K562 (cell line): Measurements from ENCODE around the gene FCSK. TPM values are rescaled to one million over a fixed set of nuclear protein-coding genes. Genes with fewer than 3 reads are reported as not detected.

Experiments used
- ATAC-seq: fragments of 200-7000 bp; cut with Tn5 transposase; 3 replicates; pipeline ENCODE4 v1.9.1; 2020; ENCODE audit warnings: moderate library complexity
- BruUV-seq: library from RNA; stranded (reverse); fragments of 400-500 nt; replicated peaks from 2 replicates; lab custom pipeline; 2021; lab: Mats Ljungman, UMichigan
- CTCF ChIA-PET: fragments of 300-600 bp; formaldehyde crosslinking; extraction: SDS; loops from one replicate; lab custom pipeline; 2021; ENCODE audit warnings: low intra/inter-chr PET ratio; lab: Yijun Ruan, JAX
- POLR2A ChIA-PET: fragments of 300-600, 350-650 bp; sonication (Branson Sonifier 250); formaldehyde crosslinking; extraction: SDS; loops from one replicate; lab custom pipeline; 2021; ENCODE audit warnings: antibody characterized with exemption, inconsistent platforms; lab: Yijun Ruan, JAX
- DNase-seq, 4 experiments: peaks; one replicate each; pipeline versions ENCODE4 v3.0.0 to v3.0.0-alpha.2; 2011 to 2018; ENCODE audit warnings: low spot score in 3 of 4, mixed read lengths in 3 of 4; ENCODE audit errors: extremely low read depth in 1 of 4
- FAIRE-seq: peaks from 2 replicates; lab custom pipeline; 2011; peaks lifted over from hg19 to GRCh38; lab: Jason Lieb, UNC
- H2AFZ ChIP-seq: 2 replicates; pipeline ENCODE4 v1.6.0; 2011; ENCODE audit warnings: low read depth, low read length, control low read depth, inconsistent platforms
- H3K27ac ChIP-seq: fragments of 200-600 bp; 3 replicates; pipeline ENCODE4 v1.8.0; 2011; ENCODE audit warnings: low read depth, mild to moderate bottlenecking, control low read depth, inconsistent platforms, low read length, moderate library complexity, mixed read lengths; ENCODE audit errors: extremely low read depth
- H3K27me3 ChIP-seq, 2 experiments: fragments of 300-600 bp in 1 of 2; 2 replicates in 1 of 2; 3 replicates in 1 of 2; pipeline versions ENCODE4 v1.6.0 to v1.8.0; 2011; ENCODE audit warnings: inconsistent platforms in 2 of 2, low read length in 2 of 2, mild to moderate bottlenecking in 1 of 2, mixed read lengths in 1 of 2, moderate library complexity in 1 of 2; ENCODE audit not compliant: control insufficient read depth in 2 of 2, insufficient read depth in 2 of 2
- H3K36me3 ChIP-seq: fragments of 300-600 bp; 3 replicates; pipeline ENCODE4 v1.8.0; 2011; ENCODE audit warnings: mild to moderate bottlenecking, low read length, inconsistent platforms; ENCODE audit not compliant: control insufficient read depth, insufficient read depth
- H3K4me1 ChIP-seq, 2 experiments: fragments of 200-600 bp in 1 of 2; replicated peaks in 1 of 2; 2 replicates in 1 of 2; 3 replicates in 1 of 2; pipeline versions ENCODE4 v1.5.1 to v1.8.0; 2011; ENCODE audit warnings: inconsistent platforms in 2 of 2, low read length in 2 of 2, mild to moderate bottlenecking in 1 of 2, mixed read lengths in 1 of 2, moderate library complexity in 1 of 2; ENCODE audit not compliant: control insufficient read depth in 2 of 2, insufficient read depth in 2 of 2
- H3K4me2 ChIP-seq: 2 replicates; pipeline ENCODE4 v1.6.1; 2011; ENCODE audit warnings: low read length, control low read depth, inconsistent platforms, mixed read lengths; ENCODE audit not compliant: insufficient read depth
- H3K4me3 ChIP-seq: fragments of 200-600 bp; sonication (generic), shearing (Covaris generic); 2 replicates; pipeline ENCODE4 v1.5.1; 2016; ENCODE audit warnings: control low read depth, inconsistent platforms
- H3K79me2 ChIP-seq: fragments of 200-600 bp; 3 replicates; pipeline ENCODE4 v1.8.0; 2011; ENCODE audit warnings: low read length, inconsistent platforms; ENCODE audit not compliant: control insufficient read depth, insufficient read depth
- H3K9ac ChIP-seq, 2 experiments: 2 replicates each; pipeline versions ENCODE4 v1.6.0 to v1.6.1; 2011; ENCODE audit warnings: low read depth in 2 of 2, low read length in 2 of 2, control low read depth in 1 of 2, inconsistent platforms in 1 of 2, mild to moderate bottlenecking in 1 of 2, mixed read lengths in 1 of 2; ENCODE audit not compliant: insufficient read depth in 1 of 2
- H3K9me1 ChIP-seq: one replicate; pipeline ENCODE4 v1.6.0; 2011; ENCODE audit warnings: inconsistent platforms, mild to moderate bottlenecking, low read length, moderate library complexity; ENCODE audit not compliant: control insufficient read depth, insufficient read depth
- H3K9me3 ChIP-seq: replicated peaks from 2 replicates; pipeline ENCODE4 v1.5.1; 2011; ENCODE audit warnings: low read depth, low read length, inconsistent platforms; ENCODE audit not compliant: control insufficient read depth, insufficient read depth
- H4K20me1 ChIP-seq: replicated peaks from 2 replicates; pipeline ENCODE4 v1.6.1; 2011; ENCODE audit warnings: low read length, inconsistent platforms, mixed read lengths; ENCODE audit not compliant: control insufficient read depth, insufficient read depth
- CBX8 ChIP-seq: fragments of 200-600 bp; sonication (generic); IDR thresholded peaks from 2 replicates; pipeline ENCODE4 v1.6.1; 2012; ENCODE audit warnings: borderline replicate concordance, mixed run types, low read depth, mild to moderate bottlenecking, moderate library complexity, mixed read lengths, low read length, control low read depth, inconsistent platforms; ENCODE audit not compliant: poor library complexity, severe bottlenecking; ENCODE audit errors: extremely low read depth
- CEBPB ChIP-seq: fragments of 450-650 bp; IDR thresholded peaks from 2 replicates; pipeline ENCODE4 v1.6.1; 2016; ENCODE audit warnings: missing genetic modification characterization, missing compliant biosample characterization
- POLR2H ChIP-seq: IDR thresholded peaks from 2 replicates; pipeline ENCODE4 v1.6.1; 2016; ENCODE audit warnings: missing genetic modification characterization, low read depth, mild to moderate bottlenecking, control low read depth, missing compliant biosample characterization, moderate library complexity
- ZNF121 ChIP-seq: sonication (generic); formaldehyde crosslinking; conservative IDR thresholded peaks from 2 replicates; pipeline ENCODE4 v1.8.0; 2022; ENCODE audit warnings: missing genetic modification reagents
- WGBS: fragments of 100-300 bp; shearing (Covaris generic); methylation state at CpG from one replicate; pipeline ENCODE4 v1.1.6; 2016; ENCODE audit warnings: low coverage, mixed read lengths; ENCODE audit not compliant: insufficient coverage; ENCODE audit errors: missing lambda C conversion rate; 5-methylcytosine and 5-hydroxymethylcytosine counted together
- in situ Hi-C: fragments of 300-500 bp; cut with MboI; formaldehyde crosslinking; loops from 4 replicates; pipeline ENCODE4 v1.15.0; 2018; ENCODE audit warnings: inconsistent platforms, mixed read lengths
- intact Hi-C: fragments of 100-400 bp; cut with micrococcal nuclease; formaldehyde crosslinking; loops from 2 replicates; pipeline ENCODE4 v1.14.2; 2022
- polyA plus RNA-seq, 8 experiments: library from polyadenylated mRNA; depleted of rRNA in 4 of 8; stranded (reverse) in 5 of 8; unstranded in 3 of 8; fragments of >200 nt; fragmentation: Nextera tagmentation in 2 of 8; fragmentation: Illumina TruSeq in 1 of 8; extraction: Ambion mirVana in 2 of 8; extraction: Trizol in 1 of 8; gene quantifications; 2 replicates each; pipeline versions ENCODE4 v1.2.1 to v1.2.3, GENCODE V29; 2011 to 2014; ENCODE audit warnings: inconsistent platforms in 1 of 8, missing spikeins in 1 of 8
- total RNA-seq, 7 experiments: library from RNA; depleted of rRNA in 6 of 7; stranded (reverse); fragments of >200 nt in 6 of 7; fragmentation: Illumina TruSeq in 2 of 7; extraction: Trizol in 2 of 7; gene quantifications; 2 replicates each; pipeline versions ENCODE4 v1.2.1 to v1.2.3, GENCODE V29; 2011 to 2021; ENCODE audit warnings: low replicate concordance in 1 of 7
- TF ChIP-seq, protein P1 (sequence below): fragments of 450-650 bp; IDR thresholded peaks from 2 replicates; pipeline ENCODE4 v1.6.1; 2016; ENCODE audit warnings: antibody characterized with exemption

FCSK gene
- total and polyA plus RNA-seq, 9 of the 15 experiments (the other 6 are each of a cell fraction or from before 2014, with no cell fraction given), result 0.92 to 18.6 (median 8.3) TPM

DNA sequence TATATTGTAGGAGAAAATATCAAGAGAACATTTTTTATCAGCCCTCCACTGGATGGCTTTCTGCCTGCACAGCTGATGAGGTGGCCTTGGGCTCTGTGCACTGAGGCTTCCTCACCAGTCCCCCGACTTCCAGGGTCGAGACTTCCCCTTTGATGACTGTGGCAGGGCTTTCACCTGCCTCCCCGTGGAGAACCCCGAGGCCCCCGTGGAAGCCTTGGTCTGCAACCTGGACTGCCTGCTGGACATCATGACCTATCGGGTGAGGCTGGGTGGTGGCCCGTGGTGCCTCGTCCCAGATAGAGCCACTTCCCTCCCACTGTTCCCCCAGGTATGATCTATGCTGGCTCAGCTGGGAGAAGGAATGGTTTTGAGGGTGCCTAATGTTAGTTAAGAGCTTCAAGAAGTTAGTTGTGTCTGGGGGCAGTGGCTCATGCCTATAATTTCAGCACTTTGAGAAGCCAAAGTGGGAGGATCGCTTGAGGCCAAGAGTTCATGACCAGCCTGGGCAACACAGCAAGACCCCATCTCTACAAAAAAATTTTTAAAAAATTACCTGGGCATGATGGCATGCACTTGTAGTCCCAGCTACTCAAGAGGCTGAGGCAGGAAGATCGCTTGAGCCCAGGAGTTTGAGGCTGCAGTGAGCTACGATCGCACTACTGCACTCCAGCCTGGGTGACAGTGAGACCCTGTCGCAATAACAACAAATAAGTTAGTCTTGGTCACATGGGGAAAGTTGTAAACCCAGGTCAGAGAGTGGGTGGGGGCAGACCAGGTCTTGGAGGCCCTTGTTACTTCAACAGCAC lies 11.8 kb downstream of the FCSK start:
- ATAC-seq, result no peak
- Histone ChIP-seq H3K27ac (no peak overlapping the region), H3K36me3 (peaks cover 16% of the 10 kb centered on the region; the same call in 1 of the 3 replicates), H3K4me3 (no peak overlapping the region), H3K27me3 (no peaks in the 10 kb centered on the region), H3K4me2 (no peak overlapping the region), H2AFZ (no peak overlapping the region), H3K9me1 (no peaks in the 10 kb centered on the region), H3K4me1 (peaks cover 0 to 33% of the 10 kb centered on the region in 2 experiments; a peak in 3 of 5 replicates), H3K9ac (peak overlapping the region in 1 of 2 experiments; percentile 68; a peak in 1 of 4 replicates), H3K79me2 (no peaks in the 10 kb centered on the region), H4K20me1 (no peaks in the 10 kb centered on the region; the same call in 1 of the 2 replicates), H3K9me3 (no peaks in the 10 kb centered on the region)
- in situ Hi-C loops (loop anchor here (10.0 kb wide), 1 partner anchor 71 kb away; no protein-coding TSS in a partner anchor), intact Hi-C loops (no loop called here)
- 79% methylated on average over 13 of the region's 13 CpGs for WGBS
- FAIRE-seq, result no peak
- no TSS peak for BruUV-seq
- DNase-seq, result no peak
- CTCF ChIA-PET, result interaction anchor here (1.7 kb wide), 1 partner anchor 71 kb away, joined by 7 read pairs; no protein-coding TSS in a partner anchor
- POLR2A ChIA-PET, result interaction anchor here (1.2 to 1.9 kb wide), 2 partner anchors 13 to 34 kb away, joined by 5 to 10 read pairs; no protein-coding TSS in a partner anchor
- no peak for TF ChIP-seq POLR2H
- TF ChIP-seq ZNF121 (CRISPR knock-in tag), result peak; percentile 84
- TF ChIP-seq, protein P1, sequence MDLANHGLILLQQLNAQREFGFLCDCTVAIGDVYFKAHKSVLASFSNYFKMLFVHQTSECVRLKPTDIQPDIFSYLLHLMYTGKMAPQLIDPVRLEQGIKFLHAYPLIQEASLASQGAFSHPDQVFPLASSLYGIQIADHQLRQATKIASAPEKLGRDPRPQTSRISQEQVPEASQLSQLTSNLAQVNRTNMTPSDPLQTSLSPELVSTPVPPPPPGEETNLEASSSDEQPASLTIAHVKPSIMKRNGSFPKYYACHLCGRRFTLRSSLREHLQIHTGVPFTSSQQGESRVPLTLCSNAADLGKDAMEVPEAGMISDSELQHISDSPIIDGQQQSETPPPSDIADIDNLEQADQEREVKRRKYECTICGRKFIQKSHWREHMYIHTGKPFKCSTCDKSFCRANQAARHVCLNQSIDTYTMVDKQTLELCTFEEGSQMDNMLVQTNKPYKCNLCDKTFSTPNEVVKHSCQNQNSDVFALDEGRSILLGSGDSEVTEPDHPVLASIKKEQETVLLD, result no peak
- TF ChIP-seq CBX8, result no peak
- TF ChIP-seq CEBPB, result peak; percentile 36
- TF ChIP-seq, all 486 proteins: peak for 2
